Activated CD8-positive, alpha-beta memory T cell treated with anti-CD3 and anti-CD28 coated beads, Interleukin-2, amount 50 U/mL, for 24 hours (primary cell): ENCODE data around the gene TYW5.

ENCODE experiments used
- DNase-seq: peaks from one replicate; pipeline ENCODE4 v3.0.0-alpha.2; 2020; ENCODE audit errors: extremely low read depth

Gene TYW5

GRCh38 chr2:199975273-199975895, 20.1 kb upstream of the TYW5 start:
- DNase-seq, result no peak

GRCh38 chr2:199973703-199974102, 18.4 kb upstream of the TYW5 start:
- DNase-seq, result no peak

GRCh38 chr2:199972088-199972626, 16.9 kb upstream of the TYW5 start:
- DNase-seq, result no peak

- DNase-seq, result no peak
These were observed 12.8 kb upstream of the TYW5 start for GRCh38 chr2:199968126-199968525.

- no peak for DNase-seq
These were observed 11.7 kb upstream of the TYW5 start for GRCh38 chr2:199966976-199967375.

GRCh38 chr2:199966405-199966804, 11.1 kb upstream of the TYW5 start:
- DNase-seq, result no peak

- DNase-seq, result no peak
These were observed 6.9 kb upstream of the TYW5 start for GRCh38 chr2:199962203-199962602.

- DNase-seq, result no peak
These were observed 2.7 kb upstream of the TYW5 start for GRCh38 chr2:199958014-199958413.

- DNase-seq, result no peak
These were observed 730 bp upstream of the TYW5 start for GRCh38 chr2:199956062-199956380.

- no peak for DNase-seq
These were observed 318 bp downstream of the TYW5 start for GRCh38 chr2:199955007-199955338.

- DNase-seq, result no peak
These were observed 4.3 kb downstream of the TYW5 start for GRCh38 chr2:199951023-199951422.

GRCh38 chr2:199950396-199950795, 4.9 kb downstream of the TYW5 start:
- no peak for DNase-seq

GRCh38 chr2:199946836-199947235, 8.5 kb downstream of the TYW5 start:
- DNase-seq, result no peak

- no peak for DNase-seq
These were observed 9.1 kb downstream of the TYW5 start for GRCh38 chr2:199946196-199946595.

- no peak for DNase-seq
These were observed 11.9 kb downstream of the TYW5 start for GRCh38 chr2:199943373-199943772.

GRCh38 chr2:199940373-199940772, 14.9 kb downstream of the TYW5 start:
- DNase-seq, result no peak

- no peak for DNase-seq
These were observed 18.7 kb downstream of the TYW5 start for GRCh38 chr2:199936554-199936953.

- DNase-seq, result no peak
These were observed 21.8 kb downstream of the TYW5 start for GRCh38 chr2:199933466-199933865.

- DNase-seq, result no peak
These were observed 22.9 kb downstream of the TYW5 start for GRCh38 chr2:199932312-199932855.

GRCh38 chr2:199929262-199929661, 26.0 kb downstream of the TYW5 start:
- DNase-seq, result no peak

- no peak for DNase-seq
These were observed 26.7 kb downstream of the TYW5 start for GRCh38 chr2:199928626-199929025.

GRCh38 chr2:199928226-199928625, 27.1 kb downstream of the TYW5 start:
- DNase-seq, result no peak

GRCh38 chr2:199926806-199927205, 28.5 kb downstream of the TYW5 start:
- DNase-seq, result no peak

- no peak for DNase-seq
These were observed 31.4 kb downstream of the TYW5 start for GRCh38 chr2:199923924-199924323.
